C4-2B (cell line): ENCODE data around the gene SPECC1.

ENCODE experiments used
- ZFX ChIP-seq: fragments of 450-650 bp; IDR thresholded peaks from 2 replicates; pipeline ENCODE4 v1.6.1; 2017
- TF ChIP-seq, protein P1 (sequence below): fragments of 450-650 bp; conservative IDR thresholded peaks from 2 replicates; pipeline ENCODE4 v1.5.1; 2017; ENCODE audit warnings: mild to moderate bottlenecking

DNA sequence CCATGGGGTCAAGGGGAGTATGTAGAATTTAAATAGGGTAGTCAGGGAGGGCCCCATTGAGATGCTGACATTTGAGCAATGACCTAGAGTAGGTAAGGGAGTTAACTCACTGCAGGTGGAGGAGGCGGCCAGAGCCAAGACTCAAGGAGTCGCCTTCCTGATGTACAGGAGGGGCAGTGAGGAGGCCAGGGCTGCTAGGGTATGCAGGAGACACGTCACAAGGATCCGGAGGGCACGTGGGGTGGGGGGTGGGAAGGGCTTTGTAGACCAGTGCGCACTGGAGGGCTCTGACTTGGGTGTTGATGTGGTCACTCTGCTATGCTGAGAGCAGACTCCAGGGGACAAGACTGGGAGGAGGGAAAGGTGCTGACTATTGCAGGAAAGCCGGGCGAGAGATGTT lies 37.5 kb downstream of the SPECC1 start:
- TF ChIP-seq, protein P1, sequence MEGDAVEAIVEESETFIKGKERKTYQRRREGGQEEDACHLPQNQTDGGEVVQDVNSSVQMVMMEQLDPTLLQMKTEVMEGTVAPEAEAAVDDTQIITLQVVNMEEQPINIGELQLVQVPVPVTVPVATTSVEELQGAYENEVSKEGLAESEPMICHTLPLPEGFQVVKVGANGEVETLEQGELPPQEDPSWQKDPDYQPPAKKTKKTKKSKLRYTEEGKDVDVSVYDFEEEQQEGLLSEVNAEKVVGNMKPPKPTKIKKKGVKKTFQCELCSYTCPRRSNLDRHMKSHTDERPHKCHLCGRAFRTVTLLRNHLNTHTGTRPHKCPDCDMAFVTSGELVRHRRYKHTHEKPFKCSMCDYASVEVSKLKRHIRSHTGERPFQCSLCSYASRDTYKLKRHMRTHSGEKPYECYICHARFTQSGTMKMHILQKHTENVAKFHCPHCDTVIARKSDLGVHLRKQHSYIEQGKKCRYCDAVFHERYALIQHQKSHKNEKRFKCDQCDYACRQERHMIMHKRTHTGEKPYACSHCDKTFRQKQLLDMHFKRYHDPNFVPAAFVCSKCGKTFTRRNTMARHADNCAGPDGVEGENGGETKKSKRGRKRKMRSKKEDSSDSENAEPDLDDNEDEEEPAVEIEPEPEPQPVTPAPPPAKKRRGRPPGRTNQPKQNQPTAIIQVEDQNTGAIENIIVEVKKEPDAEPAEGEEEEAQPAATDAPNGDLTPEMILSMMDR: no peak
- no peak for TF ChIP-seq ZFX
